CD4-positive, alpha-beta T cell treated with Interleukin-21 for 1 hour (primary cell): ENCODE data around the gene ATF6B.
"Not testable (repeated sequence)": the region's sequence is repeated elsewhere in the genome, so short reads cannot be mapped to it uniquely, and the experiment has no call there.

ENCODE experiments used
- DNase-seq: peaks from one replicate; pipeline ENCODE4 v3.0.0-alpha.2; 2020

The ATF6B gene

GRCh38 chr6:32153564-32154513, 25.8 kb upstream of the ATF6B start, which contains the start of gene PPT2:
Gene PPT2 (plus strand): TSS chr6:32154141. CDS start chr6:32154595, 454 bp downstream.
- peak; percentile 84 for DNase-seq

DNA sequence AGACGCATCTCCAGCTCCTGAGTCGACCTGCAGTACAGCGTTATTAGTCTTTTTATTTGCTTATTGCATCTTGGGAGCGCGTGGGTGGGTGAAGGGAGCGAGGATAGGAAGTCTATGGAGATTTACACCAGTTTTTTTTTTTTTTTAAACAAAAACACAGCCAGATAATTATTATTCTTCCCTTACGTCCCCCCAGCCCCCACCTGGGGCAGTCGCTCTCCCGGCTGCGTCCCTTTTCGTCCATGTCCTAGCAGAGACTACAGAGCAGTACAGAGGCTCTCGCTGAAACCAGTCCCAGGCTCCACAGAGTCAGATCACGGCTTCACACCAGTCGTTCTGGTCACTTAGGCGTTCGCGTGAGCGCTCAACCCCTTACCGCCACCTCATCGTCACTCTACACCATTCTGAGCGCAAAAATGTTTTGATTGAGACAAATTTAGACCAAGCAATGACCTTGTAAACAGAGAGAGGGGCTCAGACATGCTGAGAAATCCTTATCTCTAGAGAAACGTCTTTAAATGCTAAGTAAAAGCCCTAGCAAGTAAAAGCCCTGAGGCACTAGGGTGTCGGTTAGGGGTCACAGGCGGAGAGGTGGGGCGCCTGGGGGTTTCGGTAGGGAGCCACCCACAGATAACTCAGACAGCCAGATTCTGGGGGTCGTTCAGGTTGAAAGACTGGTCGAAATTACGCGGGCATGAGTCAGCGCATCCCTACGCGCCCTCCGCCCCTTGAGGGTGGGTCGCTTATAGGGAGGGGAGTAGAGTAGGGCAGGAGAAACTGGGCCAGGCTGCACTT, 24.9 kb upstream of the ATF6B start:
- DNase-seq, result no peak

- DNase-seq, result no peak
Measured at GRCh38 chr6:32151863-32152768, 24.1 kb upstream of the ATF6B start, which contains the start of gene PRRT1. Gene PRRT1 (minus strand): TSS chr6:32151939. CDS start chr6:32151827, 112 bp downstream.

GRCh38 chr6:32151181-32151862, 23.3 kb upstream of the ATF6B start:
- no peak for DNase-seq

- DNase-seq, result no peak
Measured at GRCh38 chr6:32149932-32150870, 22.2 kb upstream of the ATF6B start.

- DNase-seq, result no peak
Measured at GRCh38 chr6:32149092-32149755, 21.2 kb upstream of the ATF6B start.

- peak; percentile 76 for DNase-seq
Measured at GRCh38 chr6:32148289-32149091, 20.4 kb upstream of the ATF6B start.

DNA sequence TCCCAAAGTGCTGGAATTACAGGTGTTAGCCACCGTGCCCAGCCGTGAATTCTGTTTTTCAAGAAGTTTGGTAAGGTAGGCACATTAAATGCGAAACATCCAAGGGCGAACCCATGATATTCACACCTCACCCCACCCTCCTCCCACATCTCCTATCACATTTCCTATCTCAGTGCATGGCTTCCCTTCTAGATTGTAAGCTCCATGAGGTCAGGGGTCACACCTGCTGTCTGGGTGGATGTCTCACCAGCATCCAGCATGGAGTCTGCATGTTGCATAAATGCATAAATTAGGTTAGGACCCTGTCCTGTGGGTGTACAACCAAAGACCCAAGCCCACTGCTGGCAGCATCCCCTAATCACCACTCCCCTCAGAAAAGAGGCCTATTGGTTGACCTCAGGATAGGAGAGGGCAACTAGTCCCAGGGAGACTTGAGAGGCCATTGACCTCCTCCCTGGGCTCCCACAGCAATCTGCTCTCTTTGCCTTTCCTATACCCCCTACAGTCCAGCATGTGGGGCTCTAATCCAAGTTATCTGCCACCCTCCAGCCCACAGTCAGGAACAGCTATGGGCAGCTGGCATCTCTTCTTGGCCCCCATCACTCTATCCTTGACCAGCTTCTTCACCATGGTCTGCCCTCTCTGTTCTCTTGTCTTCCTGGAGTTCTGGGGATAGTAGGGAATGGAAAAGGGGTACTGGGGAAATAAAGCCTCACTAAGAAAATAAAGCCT, 19.5 kb upstream of the ATF6B start:
- DNase-seq, result no peak

DNA sequence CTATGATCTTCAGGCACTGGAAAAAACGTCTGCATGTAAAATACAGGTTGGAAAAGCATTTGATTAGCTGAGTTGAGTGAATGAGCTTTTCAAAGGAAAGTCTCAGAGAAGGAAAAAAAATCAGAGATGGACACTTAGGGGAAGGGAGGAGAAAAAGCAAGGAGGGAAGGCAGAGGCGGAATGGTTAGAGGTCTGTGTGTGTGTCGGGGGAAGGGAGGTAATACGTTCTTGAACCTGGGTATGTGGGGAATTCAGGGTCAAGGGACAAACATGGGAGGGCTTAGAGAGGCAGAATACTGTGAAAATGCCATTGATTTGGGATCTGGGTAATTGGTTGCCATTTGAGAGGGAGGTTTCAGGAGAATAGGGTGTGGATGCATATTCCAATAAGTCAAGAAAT, 18.6 kb upstream of the ATF6B start:
- no peak for DNase-seq

DNA sequence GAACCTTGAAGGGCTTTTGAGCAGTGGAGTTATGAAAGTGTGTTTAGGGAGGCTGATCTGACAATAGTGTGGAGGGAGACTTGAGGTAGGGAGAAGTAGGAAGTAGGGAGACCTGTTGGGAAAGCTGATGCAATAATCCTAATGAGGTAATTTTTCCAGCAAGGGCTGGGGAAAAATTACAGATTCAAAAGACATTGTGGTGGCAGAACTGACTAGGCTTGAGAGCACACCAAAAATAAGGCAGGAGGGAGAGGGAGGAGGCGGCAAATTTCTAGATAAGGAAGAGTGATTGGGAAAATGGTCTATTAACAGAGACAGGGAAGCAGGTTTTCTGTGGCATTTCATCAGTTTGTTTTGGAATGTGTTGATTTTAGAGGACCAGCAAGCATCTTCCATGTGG, 18.2 kb upstream of the ATF6B start:
- no peak for DNase-seq

DNA sequence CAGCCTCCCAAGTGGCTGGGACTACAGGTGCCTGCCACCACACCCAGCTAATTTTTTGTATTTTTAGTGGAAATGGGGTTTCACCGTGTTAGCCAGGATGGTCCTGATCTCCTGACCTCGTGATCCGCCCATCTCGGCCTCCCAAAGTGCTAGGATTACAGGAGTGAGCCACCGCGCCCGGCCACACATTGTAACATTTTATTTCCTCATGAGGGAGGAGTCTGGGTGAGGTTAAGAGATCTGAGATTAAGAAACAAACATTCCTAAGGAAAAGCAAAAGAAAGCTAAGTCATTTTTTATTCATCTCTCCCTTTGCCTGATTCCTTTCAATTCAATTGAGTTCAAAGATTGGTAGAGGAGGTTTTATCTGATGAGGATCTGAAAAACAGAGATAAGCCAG, 16.2 kb upstream of the ATF6B start:
- DNase-seq, result not testable (repeated sequence)

DNA sequence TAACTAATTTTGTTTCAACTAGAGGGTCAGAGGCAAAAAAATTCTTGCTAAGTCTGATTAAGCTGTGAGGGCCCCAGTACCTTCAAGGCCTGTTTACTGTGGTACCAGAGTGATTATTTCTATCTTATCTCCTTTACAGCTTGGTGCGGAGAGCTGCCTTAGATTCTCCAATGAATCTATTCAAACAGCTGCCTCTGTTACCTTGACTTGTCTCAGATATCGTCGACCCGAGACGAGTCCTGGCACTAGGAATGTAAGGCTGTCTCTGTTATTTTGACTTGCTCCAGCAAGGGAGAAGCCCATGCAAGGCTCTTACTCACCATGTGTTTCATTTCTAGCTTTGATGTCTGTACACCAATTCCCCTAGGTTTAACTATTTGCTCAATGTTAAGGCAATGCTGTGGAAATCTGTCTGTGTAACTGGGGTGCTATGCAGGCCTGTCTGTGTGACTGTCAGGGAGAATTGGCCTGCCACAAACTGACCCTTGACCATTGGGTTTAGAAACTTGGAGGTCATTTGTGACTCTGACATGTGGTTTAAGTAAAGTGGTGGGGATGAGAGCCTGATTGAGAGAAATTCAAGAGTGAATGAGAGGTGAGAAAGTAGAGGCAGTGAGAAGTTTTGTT, 12.5 kb upstream of the ATF6B start:
- no peak for DNase-seq

GRCh38 chr6:32139590-32139989, 11.5 kb upstream of the ATF6B start:
- DNase-seq, result no peak

DNA sequence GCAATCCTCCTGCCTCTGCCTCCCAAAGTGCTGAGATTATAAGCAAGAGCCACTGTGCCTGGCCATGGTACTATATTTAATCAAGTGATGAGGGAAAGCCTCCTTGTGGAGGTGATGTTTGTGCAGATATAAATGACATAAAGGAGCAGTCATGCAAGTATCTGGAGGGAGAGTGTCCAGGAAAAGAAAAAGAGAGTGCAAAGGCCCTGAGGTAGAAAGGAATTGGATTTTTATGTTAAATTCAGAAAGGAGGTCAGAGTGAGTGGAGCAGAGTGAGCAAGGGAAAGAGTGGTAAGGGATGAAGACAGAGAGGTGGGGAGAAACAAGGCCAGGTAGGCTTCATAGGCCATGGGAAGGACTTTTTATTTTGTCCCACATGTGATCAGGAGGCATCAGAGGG, 9.4 kb upstream of the ATF6B start:
- no peak for DNase-seq

DNA sequence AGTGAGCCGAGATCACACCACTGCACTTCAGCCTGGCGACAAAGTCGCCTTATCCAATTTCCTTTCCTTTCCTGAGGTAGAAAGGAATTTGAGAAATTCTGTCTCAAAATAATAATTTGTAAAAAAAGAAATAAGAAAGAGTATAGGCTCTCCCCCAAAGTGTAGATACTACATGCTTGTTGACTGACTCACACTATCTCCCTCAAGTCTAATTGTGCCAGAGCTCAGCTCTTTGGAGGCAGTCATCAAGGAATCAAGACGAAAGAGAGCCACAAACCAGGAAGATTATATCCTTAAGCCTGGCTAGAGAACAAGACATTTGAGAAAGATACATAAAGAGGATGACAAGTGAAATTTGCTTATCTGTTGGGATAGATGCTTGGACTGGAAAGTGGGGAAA, 5.7 kb upstream of the ATF6B start:
- no peak for DNase-seq

- no peak for DNase-seq
Measured at GRCh38 chr6:32132110-32132509, 4.1 kb upstream of the ATF6B start.

GRCh38 chr6:32131439-32131948, 3.4 kb upstream of the ATF6B start:
- DNase-seq, result no peak
